ENCODE data around the gene CLIP2. TPM values are rescaled to one million over a fixed set of nuclear protein-coding genes. Genes with fewer than 3 reads are reported as not detected.

CLIP2 gene
- total and polyA plus RNA-seq, 2 of the 8 experiments (the other 6 are each of a cell fraction or from before 2014, with no cell fraction given), result 8.3 to 41.5 TPM

GRCh38 chr7:74430961-74431466 is 141.8 kb downstream of the CLIP2 start:
- H2AFZ ChIP-seq (ENCODE audit: low read length), result peak overlapping the region; percentile 82
- no peak overlapping the region; the same call in 1 of the 2 replicates for H4K8ac ChIP-seq (ENCODE audit: extremely low read depth, insufficient read depth, low read length)
- no peak overlapping the region for H4K91ac ChIP-seq (replicated peaks; ENCODE audit: insufficient read length, low read length)
- H3K27ac ChIP-seq (ENCODE audit: low read depth, low read length), result peak overlapping the region; percentile 70; the same call in 1 of the 2 replicates
- DNase-seq (ENCODE audit: low read depth in 1 of 2, low spot score in 2 of 2) (peak in 1 of 2 experiments; percentile 67), FAIRE-seq (no peak)
- no peaks in the 10 kb centered on the region; a peak in 1 of 4 replicates for H3K9me3 ChIP-seq (ENCODE audit: insufficient read depth in 2 of 2, low read depth in 1 of 2, low read length in 1 of 2)
- peaks cover 5 to 19% (median 14%) of the 10 kb centered on the region in 4 experiments for H3K4me1 ChIP-seq (replicated peaks in 1 of 4; ENCODE audit: control insufficient read depth in 3 of 4, insufficient read depth in 4 of 4, low read length in 3 of 4)
- no peak overlapping the region for H2BK120ac ChIP-seq (replicated peaks; ENCODE audit: low read depth, low read length)
- H3K23ac ChIP-seq (ENCODE audit: insufficient read length), result no peak overlapping the region
- no peaks in the 10 kb centered on the region for H3K79me2 ChIP-seq (ENCODE audit: control insufficient read depth in 1 of 2, insufficient read depth in 2 of 2, low read length in 2 of 2)
- H3K79me1 ChIP-seq (ENCODE audit: low read depth, low read length), result no peaks in the 10 kb centered on the region
- no peak overlapping the region for H3K56ac ChIP-seq (replicated peaks; ENCODE audit: insufficient read length, low read depth, low read length)
- H2AK5ac ChIP-seq (ENCODE audit: low read depth, low read length), result 0 out of 2 replicates have a peak overlapping the region, but pooled peaks have one; percentile 24
- peak overlapping the region in 1 of 2 experiments; percentile 48; a peak in 2 of 4 replicates for H3K4me2 ChIP-seq (ENCODE audit: insufficient read depth in 1 of 2, low read depth in 2 of 2, low read length in 2 of 2)
- peak overlapping the region; percentile 75; the same call in 1 of the 2 replicates for H2BK20ac ChIP-seq (ENCODE audit: low read length)
- peak overlapping the region; percentile 64; the same call in 1 of the 2 replicates for H3K18ac ChIP-seq (ENCODE audit: extremely low read depth, low read length)
- 35% methylated on average over 12 of the region's 12 CpGs; no CpG with 5 or more reads in 1 of the 2 experiments for WGBS, 2 experiments (ENCODE audit: extremely low coverage in 1 of 2, insufficient coverage in 1 of 2, insufficient read length in 1 of 2, insufficient replicate concordance in 2 of 2, low coverage in 1 of 2, low lambda C conversion rate in 2 of 2, missing lambda C conversion rate in 1 of 2)
- H3K9ac ChIP-seq (replicated peaks in 1 of 4; ENCODE audit: extremely low read depth in 1 of 4, low read depth in 3 of 4, low read length in 3 of 4), result no peak overlapping the region; a peak in 1 of 7 replicates
- peak overlapping the region; percentile 78 for H2BK5ac ChIP-seq (ENCODE audit: low read depth, low read length)
- ChIA-PET POLR2A (ENCODE audit: partially characterized antibody) (interaction anchor here (1.3 to 1.6 kb wide), 3 partner anchors 9 to 135 kb away, joined by 4 to 5 read pairs (median 4); no protein-coding TSS in a partner anchor), CTCF (ENCODE audit: partially characterized antibody) (interaction anchor here (0.6 to 7.6 kb wide), 14 partner anchors 9 to 479 kb away, joined by 3 to 55 read pairs (median 4); no protein-coding TSS in a partner anchor)
- no peak overlapping the region for H3K4ac ChIP-seq (replicated peaks; ENCODE audit: insufficient read length, low read depth, low read length)
- H3K4me3 ChIP-seq (ENCODE audit: extremely low read depth in 1 of 4, insufficient read depth in 2 of 4, low read depth in 3 of 4, low read length in 4 of 4), result no peak overlapping the region
- H3K23me2 ChIP-seq (ENCODE audit: low read depth, low read length), result no peaks in the 10 kb centered on the region
- H3K36me3 ChIP-seq (ENCODE audit: control insufficient read depth in 2 of 4, insufficient read depth in 4 of 4, low read length in 3 of 4), result no peaks in the 10 kb centered on the region
- no peak overlapping the region for H3K14ac ChIP-seq (ENCODE audit: insufficient read length)
- peak overlapping the region; percentile 72; the same call in 1 of the 2 replicates for H2BK12ac ChIP-seq (ENCODE audit: low read depth, low read length)
- H4K5ac ChIP-seq (ENCODE audit: insufficient read length, low read depth, low read length), result no peak overlapping the region
- TF ChIP-seq BRCA1 (IDR thresholded peaks at IDR 0.05; ENCODE audit: low read depth, low read length) (no peak), SIN3A (conservative IDR thresholded peaks at IDR 0.05 in 1 of 2, IDR thresholded peaks at IDR 0.05 in 1 of 2; ENCODE audit: low read depth in 1 of 2, low read length in 2 of 2) (0 out of 4 replicates have a peak, but pooled peaks of 1 of the 2 experiments have one; percentile 32), ASH2L (IDR thresholded peaks at IDR 0.05; ENCODE audit: low read length) (peak; percentile 30)
- no peak overlapping the region for H2BK15ac ChIP-seq (ENCODE audit: low read length)
- no peaks in the 10 kb centered on the region for H4K20me1 ChIP-seq (replicated peaks in 1 of 2; ENCODE audit: control insufficient read depth in 1 of 2, insufficient read depth in 2 of 2, low read length in 2 of 2)
- H3K27me3 ChIP-seq (replicated peaks in 1 of 4; ENCODE audit: control insufficient read depth in 3 of 4, extremely low read depth in 1 of 4, insufficient read depth in 3 of 4, low read length in 3 of 4), result no peaks in the 10 kb centered on the region
